Endothelial cell of umbilical vein (primary cell): Measurements from ENCODE around the gene CELSR2.

Source experiments
- EZH2 ChIP-seq: IDR thresholded peaks from 2 replicates; pipeline ENCODE4 v1.6.1; 2012; ENCODE audit warnings: borderline replicate concordance, low read depth, mild to moderate bottlenecking, moderate library complexity, low read length, inconsistent platforms; ENCODE audit not compliant: severe bottlenecking
- FOS ChIP-seq: IDR thresholded peaks from 2 replicates; pipeline ENCODE4 v1.6.1; 2011; ENCODE audit warnings: mild to moderate bottlenecking, low read length, moderate library complexity, borderline replicate concordance; ENCODE audit not compliant: insufficient read depth
- GATA2 ChIP-seq: IDR thresholded peaks from 2 replicates; pipeline ENCODE4 v1.7.0; 2011; ENCODE audit warnings: low read depth, mild to moderate bottlenecking, moderate library complexity, mixed read lengths, low read length; ENCODE audit not compliant: insufficient read length, insufficient read depth
- JUN ChIP-seq: IDR thresholded peaks from 2 replicates; pipeline ENCODE4 v1.6.1; 2011; ENCODE audit warnings: borderline replicate concordance, low read depth; ENCODE audit not compliant: insufficient read length, insufficient read depth
- MYC ChIP-seq: IDR thresholded peaks from one replicate; pipeline ENCODE4 v1.6.1; 2011; ENCODE audit warnings: mild to moderate bottlenecking, low read depth, low read length
- POLR2A ChIP-seq: IDR thresholded peaks from 2 replicates; pipeline ENCODE4 v1.6.1; 2012; ENCODE audit warnings: low read depth, mild to moderate bottlenecking, control low read depth, low read length
- POLR2AphosphoS5 ChIP-seq: IDR thresholded peaks from 2 replicates; pipeline ENCODE4 v1.6.1; 2012; ENCODE audit warnings: low read depth, mild to moderate bottlenecking, control low read depth, low read length, moderate library complexity; ENCODE audit not compliant: insufficient read depth
- TF ChIP-seq, protein P1 (sequence below), 2 donors: IDR thresholded peaks; 1 replicate in 1 of 2; 2 replicates in 1 of 2; pipeline ENCODE4 v1.5.1; 2011; ENCODE audit warnings: low read length in 2 of 2, mild to moderate bottlenecking in 2 of 2, moderate library complexity in 2 of 2, control low read depth in 1 of 2, inconsistent platforms in 1 of 2, low read depth in 1 of 2; ENCODE audit not compliant: insufficient read depth in 1 of 2; ENCODE audit errors: extremely low read depth in 1 of 2
- TF ChIP-seq, protein P2 (sequence below): IDR thresholded peaks from 2 replicates; pipeline ENCODE4 v1.6.1; 2011; ENCODE audit not compliant: insufficient read depth, insufficient read length

DNA sequence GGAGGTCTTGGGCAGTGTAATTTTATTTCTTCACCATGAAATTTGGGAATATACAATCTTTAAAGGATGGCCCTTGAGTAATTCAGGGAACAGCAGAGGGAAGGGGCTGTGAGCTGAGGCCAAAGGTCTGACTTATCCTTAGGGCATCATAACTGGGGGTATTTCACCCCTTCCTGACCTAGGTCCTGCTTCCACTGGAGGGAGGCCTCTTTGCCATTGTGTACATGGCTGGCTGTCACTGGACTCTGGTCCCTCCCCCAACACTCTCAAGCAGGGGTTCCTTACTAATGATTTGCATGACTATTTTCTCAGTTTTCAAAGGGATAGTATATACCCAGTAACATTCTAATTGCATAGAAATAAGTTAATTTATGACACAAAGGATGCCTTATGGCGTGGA lies 40.8 kb downstream of the CELSR2 start:
- TF ChIP-seq, protein P1, sequence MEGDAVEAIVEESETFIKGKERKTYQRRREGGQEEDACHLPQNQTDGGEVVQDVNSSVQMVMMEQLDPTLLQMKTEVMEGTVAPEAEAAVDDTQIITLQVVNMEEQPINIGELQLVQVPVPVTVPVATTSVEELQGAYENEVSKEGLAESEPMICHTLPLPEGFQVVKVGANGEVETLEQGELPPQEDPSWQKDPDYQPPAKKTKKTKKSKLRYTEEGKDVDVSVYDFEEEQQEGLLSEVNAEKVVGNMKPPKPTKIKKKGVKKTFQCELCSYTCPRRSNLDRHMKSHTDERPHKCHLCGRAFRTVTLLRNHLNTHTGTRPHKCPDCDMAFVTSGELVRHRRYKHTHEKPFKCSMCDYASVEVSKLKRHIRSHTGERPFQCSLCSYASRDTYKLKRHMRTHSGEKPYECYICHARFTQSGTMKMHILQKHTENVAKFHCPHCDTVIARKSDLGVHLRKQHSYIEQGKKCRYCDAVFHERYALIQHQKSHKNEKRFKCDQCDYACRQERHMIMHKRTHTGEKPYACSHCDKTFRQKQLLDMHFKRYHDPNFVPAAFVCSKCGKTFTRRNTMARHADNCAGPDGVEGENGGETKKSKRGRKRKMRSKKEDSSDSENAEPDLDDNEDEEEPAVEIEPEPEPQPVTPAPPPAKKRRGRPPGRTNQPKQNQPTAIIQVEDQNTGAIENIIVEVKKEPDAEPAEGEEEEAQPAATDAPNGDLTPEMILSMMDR (IDR thresholded peaks at IDR 0.05; ENCODE audit: extremely low read depth in 1 of 2, insufficient read depth in 1 of 2, low read depth in 1 of 2, low read length in 2 of 2) = no peak
- no peak for TF ChIP-seq GATA2
- TF ChIP-seq POLR2AphosphoS5 = no peak
- TF ChIP-seq, protein P2, sequence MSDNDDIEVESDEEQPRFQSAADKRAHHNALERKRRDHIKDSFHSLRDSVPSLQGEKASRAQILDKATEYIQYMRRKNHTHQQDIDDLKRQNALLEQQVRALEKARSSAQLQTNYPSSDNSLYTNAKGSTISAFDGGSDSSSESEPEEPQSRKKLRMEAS = no peak
- no peak for TF ChIP-seq POLR2A
- TF ChIP-seq MYC = no peak
- TF ChIP-seq EZH2 = no peak
- no peak for TF ChIP-seq JUN
- no peak for TF ChIP-seq FOS
